GM21360 (cell line): ENCODE measurements around the gene COX8C.
"Not testable (repeated sequence)": the region's sequence is repeated elsewhere in the genome, so short reads cannot be mapped to it uniquely, and the experiment has no call there.

Source experiments
- ATAC-seq: cut with Tn5 transposase; IDR thresholded peaks from one replicate; pipeline ENCODE4 v1.9.1; 2021; ENCODE audit warnings: mild to moderate bottlenecking, moderate library complexity; ENCODE audit not compliant: unreplicated experiment

The COX8C gene

GRCh38 chr14:93319958-93320357 is 27.0 kb upstream of the COX8C start:
- ATAC-seq: no peak

- no peak for ATAC-seq
These were observed 26.5 kb upstream of the COX8C start for GRCh38 chr14:93320489-93320888.

GRCh38 chr14:93322929-93323599 is 23.9 kb upstream of the COX8C start:
- no peak for ATAC-seq

GRCh38 chr14:93323600-93324174 is 23.3 kb upstream of the COX8C start:
- no peak for ATAC-seq

- no peak for ATAC-seq
These were observed 20.8 kb upstream of the COX8C start for GRCh38 chr14:93326196-93326595.

- no peak for ATAC-seq
These were observed 18.4 kb upstream of the COX8C start for GRCh38 chr14:93328546-93328945.

- ATAC-seq: no peak
These were observed 16.9 kb upstream of the COX8C start for GRCh38 chr14:93329965-93330608.

- no peak for ATAC-seq
These were observed 16.4 kb upstream of the COX8C start for GRCh38 chr14:93330609-93331000.

GRCh38 chr14:93331002-93331727 is 15.8 kb upstream of the COX8C start:
- no peak for ATAC-seq

GRCh38 chr14:93331728-93332396 is 15.1 kb upstream of the COX8C start:
- no peak for ATAC-seq

- peak; percentile 45 for ATAC-seq
These were observed 14.6 kb upstream of the COX8C start for GRCh38 chr14:93332397-93332852.

- peak; percentile 78 for ATAC-seq
These were observed 13.9 kb upstream of the COX8C start, which contains the start of gene BTBD7 for GRCh38 chr14:93332853-93333630. Gene BTBD7, minus strand, starts transcription at chr14:93333036. Its CDS starts 36,985 bp downstream, at chr14:93296051.

- ATAC-seq: no peak
These were observed 13.3 kb upstream of the COX8C start for GRCh38 chr14:93333631-93334103.

- ATAC-seq: no peak
These were observed 9.7 kb upstream of the COX8C start for GRCh38 chr14:93337143-93337753.

- ATAC-seq: no peak
These were observed 9.1 kb upstream of the COX8C start for GRCh38 chr14:93337884-93338283.

- ATAC-seq: no peak
These were observed 3.7 kb upstream of the COX8C start for GRCh38 chr14:93343266-93343665.

GRCh38 chr14:93343797-93344196 is 3.2 kb upstream of the COX8C start:
- no peak for ATAC-seq

- ATAC-seq: no peak
These were observed 868 bp downstream of the COX8C start for GRCh38 chr14:93347850-93348249.

GRCh38 chr14:93348292-93348691 is 1.3 kb downstream of the COX8C start:
- no peak for ATAC-seq

- ATAC-seq: not testable (repeated sequence)
These were observed 7.9 kb downstream of the COX8C start for GRCh38 chr14:93354873-93355272.
